ENCODE results near the gene HIC1.
A peak's percentile ranks its signal among the peaks of the same experiment; 100 is the strongest.

Gene HIC1

DNA sequence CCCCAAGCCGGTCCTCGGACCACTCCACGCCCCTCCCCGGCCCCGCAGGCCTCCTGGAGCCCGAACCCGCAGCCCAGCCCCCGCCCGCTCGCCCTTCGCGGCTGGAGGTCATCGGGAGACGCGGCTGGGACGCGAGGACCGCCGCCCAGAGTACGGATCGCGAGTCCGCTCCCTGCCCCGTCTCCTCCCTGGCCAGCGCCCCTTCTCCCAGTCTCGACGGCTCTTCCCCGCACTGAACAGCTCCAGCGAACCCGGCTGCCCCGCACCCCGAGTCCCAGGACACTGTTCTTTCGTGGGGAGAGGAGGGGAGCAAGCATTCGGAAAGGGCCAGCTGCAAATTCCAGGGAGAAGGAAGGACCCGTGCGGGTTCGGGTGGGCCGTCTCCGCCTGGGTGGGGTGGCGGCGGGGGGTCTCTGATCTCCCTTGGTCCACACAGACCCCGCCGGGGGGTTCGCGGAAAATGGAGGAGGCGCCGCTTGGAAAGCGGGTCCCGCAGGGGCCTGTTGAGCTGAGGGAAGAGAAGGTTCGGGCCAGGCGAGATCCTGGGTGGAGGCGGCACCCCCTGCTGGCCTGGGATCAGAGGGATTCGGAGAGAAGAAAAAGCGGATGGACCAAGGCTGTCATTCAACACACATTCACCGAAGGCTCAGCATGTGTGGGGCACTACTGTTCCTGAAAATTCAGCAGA lies 29.1 kb upstream of the HIC1 start:
- peak; percentile 52 for DNase-seq

DNA sequence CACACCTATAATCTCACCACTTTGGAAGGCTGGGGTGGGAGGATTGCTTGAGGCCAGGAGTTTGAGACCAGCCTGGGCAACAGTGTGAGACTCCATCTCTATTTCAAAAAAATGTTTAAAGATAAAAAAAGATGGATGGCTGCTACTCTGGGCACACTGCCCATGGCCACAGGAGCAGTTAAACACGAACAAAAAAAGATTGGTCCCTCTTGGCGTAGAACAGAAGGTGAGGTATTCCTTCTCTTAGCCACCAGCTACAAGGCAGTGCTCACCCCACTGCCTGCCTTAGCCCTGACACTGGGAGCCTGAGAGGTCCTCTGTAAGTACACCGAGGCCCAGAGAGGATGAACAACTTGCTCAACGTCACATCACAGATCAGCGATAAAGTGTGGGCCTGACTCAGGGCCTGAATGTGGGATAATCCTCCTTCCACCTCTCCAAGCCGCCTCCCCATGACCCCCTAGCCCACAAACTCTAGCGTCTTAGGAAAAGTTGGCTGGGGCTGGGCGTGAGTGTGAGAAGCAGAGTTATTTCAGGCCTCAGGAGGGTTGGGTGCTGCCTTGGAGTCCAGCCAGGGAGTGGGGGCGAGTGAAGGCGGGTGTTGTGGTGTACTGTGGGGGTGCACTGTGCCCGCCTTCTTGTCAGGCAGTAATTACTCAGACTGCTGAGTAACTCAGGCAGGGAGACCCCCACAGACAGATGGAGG lies 27.2 kb upstream of the HIC1 start:
- no peak for DNase-seq

DNA sequence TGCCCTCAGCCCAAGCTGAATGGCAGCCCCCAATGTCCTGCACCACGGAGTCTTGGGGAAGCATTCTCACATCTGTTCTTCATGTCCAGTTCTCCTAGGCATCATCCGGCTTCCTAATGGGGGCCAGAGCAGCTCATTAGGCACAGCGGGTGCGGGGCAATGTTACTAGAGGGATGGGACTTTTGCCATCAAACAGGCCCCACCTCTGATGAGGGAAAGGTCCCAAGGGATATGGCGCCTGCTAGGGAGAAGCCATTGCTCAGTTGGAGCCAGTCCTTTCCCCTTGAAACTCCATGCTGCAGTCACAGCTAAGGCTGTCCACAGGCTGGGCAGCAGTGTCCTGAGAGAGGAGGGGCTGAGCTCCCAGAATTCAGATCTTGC lies 26.7 kb upstream of the HIC1 start:
- no peak for DNase-seq

DNA sequence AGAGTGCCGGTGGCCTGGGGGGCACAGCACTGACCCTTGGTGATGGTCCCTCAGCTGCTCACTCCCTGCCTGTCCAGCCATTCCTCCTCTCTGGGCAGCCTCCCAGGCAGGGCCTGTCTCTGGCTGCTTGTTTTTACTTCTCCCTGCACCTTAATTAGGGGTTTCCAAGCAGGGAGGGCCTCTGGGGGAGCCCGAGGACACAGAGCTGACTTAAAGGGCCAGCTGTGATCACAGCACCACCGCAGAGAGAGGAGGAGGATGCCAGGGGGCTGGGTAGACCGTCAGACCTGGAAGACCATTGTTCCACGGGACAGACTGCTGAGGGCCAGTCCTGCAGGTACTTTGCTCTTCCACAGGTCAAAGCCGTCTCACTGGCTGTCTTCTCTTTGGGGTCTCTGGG lies 26.2 kb upstream of the HIC1 start:
- DNase-seq = no peak

DNA sequence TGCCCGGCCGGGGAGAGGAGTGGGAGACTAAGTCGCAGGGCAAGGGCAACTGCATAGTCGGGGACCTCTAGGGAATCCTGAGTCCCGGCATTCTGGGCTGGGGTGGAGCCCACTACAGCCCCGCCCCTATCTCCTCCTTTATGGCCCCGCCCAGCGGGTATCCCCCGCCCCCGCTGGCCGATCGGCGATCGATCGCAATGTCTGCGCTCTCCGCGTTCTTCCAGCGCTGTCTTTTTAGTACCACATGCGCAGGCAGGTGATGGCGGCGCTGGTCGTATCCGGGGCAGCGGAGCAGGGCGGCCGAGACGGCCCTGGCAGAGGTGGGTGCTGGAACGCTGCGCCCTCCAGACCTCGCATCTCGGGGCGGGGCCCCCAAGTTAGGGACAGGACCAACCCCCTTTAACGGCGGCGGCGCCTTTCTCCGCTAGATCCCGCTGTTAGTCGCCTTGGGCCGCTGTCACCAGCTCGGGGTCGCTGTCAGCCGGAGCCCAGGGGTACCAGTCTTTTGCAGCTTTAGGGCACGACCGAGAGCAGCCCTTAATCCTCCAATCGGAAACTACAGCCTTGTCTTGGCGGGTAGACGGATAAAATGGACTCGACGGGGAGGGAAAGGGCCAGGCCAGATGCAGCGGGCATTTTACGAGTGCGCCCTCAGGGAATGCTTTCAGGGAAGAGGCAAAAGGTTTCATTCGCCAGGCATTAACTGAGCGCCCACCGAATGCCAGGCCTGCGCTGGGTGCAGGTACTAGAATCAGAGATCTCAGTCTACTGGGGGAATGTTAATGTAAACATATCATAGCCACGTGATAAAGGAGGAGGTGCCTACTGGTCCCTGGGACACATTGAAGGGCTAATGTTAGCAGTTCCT lies 24.8 kb upstream of the HIC1 start, which contains the start of gene DPH1:
DPH1 (plus strand) TSS at position 243 of the 868 bp plus-strand sequence; CDS start at position 260, 17 bp downstream.
- DNase-seq = peak; percentile 93

DNA sequence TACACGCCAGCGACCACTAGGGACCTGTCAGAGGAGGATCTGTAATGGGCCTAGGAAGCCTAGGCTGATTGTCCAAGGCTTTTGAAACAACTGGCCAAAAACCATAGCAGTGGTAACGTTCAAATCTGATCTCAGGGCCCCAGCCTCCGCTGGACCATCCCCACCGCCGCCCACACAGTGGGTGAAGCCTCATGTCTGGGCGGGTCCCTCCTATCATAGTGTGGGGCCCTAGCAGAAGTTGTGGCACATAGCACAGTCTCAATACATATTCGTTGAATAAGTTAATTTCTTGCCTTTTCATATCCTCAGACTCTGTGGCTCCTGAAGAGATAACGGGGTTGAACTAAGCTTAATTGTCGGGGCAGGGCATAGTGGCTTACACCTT lies 24.1 kb upstream of the HIC1 start:
- peak; percentile 72 for DNase-seq

DNA sequence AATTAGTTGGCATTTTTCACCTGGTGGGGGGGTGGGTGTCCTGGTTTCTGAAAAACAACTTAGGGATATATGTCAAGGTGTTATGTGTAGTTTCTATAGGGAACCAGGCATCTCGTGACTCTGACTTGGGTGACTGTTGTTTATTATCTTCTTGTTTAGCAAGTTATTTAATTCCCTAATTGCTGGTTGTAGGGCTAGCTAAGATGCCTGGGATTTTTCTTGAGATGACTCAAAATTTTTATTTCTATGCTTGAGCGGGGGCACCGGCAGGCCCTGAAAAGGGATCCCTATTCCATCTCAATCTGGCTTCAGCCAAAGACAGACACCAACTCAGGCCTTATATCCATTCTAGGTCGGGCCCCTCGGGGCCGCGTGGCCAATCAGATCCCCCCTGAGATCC lies 21.8 kb upstream of the HIC1 start:
- no peak for DNase-seq

DNA sequence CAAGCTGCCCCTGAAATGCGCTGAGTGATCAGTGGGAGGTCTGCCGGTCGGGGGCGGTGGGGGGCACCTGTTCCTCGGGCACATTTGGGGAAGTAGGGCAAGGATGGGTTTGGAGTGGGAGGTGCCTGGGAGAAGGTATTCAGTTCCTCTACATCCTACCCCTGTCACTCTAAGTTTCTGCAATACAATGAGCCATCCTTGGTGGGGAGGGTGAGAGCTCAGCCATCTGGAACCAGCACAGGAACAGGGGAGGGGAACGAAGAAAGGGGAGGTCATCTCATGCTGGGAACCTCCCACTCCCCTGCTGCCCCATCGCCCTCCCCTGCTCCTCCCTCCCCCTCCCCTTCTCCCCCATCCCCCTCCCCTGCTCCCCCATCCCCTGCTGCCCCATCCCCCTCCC lies 20.7 kb upstream of the HIC1 start:
- DNase-seq = no peak

DNA sequence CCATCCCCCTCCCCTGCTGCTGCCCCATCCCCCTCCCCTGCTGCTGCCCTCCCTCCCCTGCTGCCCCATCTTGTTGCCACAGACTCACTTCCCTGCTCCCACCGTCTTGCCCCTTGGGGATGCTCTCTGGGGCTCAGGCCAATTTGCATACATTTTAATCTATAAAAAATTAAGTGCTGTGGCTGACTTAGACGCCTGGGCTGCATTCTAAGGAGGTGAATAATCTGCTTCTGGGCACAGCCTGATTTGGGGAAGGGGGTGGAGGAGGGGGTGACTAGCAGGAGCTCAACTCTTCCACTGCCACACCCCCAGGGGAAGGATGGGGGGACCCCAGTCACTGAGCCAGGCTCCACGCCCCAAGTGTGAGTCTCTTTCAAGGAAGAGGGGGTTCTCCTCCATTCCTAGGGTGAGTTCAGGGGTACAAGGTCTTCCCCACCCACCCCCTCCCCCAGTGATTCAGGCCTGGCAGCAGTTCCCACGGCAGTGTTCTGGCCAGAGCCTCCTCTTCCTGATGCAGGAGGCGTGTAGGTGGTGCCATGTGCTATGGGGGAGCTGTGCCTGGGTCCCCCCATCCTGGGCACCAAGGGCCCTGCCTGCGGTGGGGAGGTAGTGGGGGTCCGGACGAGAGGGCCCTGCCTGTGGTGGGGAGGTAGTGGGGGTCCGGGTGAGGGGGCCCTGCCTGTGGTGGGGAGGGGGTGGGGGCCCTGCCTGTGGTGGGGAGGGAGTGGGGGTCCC lies 19.9 kb upstream of the HIC1 start:
- no peak for DNase-seq

DNA sequence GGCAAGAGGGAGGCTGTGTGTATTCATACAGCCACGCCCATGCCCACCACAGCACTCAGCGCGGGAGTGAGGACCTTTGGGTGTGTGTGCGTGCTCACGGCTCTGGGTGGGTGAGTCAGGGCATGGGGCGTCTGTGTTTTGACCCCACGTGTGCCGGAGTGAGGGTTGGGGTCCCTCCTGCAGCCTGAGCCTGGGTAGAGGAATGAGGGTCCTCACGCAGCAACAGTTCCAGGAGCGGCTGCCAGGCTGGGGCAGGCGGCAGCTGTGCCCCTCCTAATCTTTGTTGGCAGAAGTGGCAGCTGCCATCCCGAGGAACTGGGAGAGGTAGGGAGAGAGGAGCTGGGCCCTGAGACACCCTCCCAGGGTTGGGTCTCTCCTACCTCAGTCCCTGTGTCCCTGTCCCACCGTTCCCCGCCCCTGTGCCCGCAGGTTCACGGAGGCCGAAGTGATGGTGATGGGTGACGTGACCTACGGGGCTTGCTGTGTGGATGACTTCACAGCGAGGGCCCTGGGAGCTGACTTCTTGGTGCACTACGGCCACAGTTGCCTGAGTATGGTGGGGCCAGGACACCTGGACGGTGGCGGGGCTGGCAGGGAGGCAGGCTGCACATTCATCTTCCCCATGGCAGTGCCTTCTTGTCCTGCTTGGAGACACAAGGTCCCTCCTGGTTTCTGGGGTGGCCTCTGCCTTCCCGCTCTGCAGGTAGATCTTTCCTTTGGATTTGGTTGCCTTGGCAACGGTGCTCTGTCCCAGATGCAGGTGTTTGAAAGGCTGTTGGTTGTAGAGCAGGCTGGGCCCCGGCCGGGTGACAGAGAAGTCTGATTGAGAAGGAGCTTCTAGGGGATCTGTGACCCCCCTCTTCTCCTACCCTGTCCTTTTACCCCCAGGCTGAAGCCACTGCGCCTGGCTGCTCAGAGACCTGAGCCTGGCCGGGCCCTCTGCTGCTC lies 19.1 kb upstream of the HIC1 start:
- no peak for DNase-seq

DNA sequence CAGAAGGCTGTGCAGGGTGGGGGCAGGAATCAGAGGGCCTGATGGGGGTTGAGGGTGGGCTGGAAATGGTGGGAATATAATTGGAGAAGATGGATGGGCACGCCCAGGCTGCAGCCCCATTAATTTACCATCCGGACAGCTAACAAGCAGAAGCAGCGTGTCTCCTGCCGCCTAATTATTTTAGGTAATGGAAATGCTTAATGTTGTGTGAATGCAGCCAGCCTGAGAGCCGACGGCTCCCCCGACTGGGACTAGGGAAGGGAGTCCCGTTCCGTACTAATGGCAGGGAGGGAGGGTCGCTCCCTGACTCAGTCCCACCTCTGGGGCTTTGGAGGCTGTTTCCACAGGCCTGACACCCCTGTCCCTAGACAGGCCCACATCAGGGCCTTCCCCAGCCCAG lies 17.7 kb upstream of the HIC1 start:
- no peak for DNase-seq

DNA sequence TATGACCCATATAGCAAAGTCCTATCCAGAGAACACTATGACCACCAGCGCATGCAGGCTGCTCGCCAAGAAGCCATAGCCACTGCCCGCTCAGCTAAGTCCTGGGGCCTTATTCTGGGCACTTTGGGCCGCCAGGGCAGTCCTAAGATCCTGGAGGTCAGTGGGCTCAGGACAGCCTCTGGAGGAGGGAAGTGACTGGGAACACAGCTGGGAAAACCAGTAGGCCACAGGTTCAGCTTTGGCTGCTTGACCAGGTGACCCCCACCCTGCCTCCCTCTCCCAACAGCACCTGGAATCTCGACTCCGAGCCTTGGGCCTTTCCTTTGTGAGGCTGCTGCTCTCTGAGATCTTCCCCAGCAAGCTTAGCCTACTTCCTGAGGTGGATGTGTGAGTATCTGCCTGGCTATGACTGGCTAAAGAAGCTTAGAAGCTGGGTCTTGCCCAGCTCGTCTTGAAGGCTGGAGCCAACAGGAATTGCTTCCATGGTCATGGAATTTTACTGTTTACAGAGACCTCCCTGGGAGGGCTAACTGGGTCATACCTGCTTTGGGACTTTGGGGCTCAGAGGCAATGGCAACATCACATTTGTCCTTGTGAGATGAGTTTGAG lies 14.6 kb upstream of the HIC1 start:
- DNase-seq = no peak

DNA sequence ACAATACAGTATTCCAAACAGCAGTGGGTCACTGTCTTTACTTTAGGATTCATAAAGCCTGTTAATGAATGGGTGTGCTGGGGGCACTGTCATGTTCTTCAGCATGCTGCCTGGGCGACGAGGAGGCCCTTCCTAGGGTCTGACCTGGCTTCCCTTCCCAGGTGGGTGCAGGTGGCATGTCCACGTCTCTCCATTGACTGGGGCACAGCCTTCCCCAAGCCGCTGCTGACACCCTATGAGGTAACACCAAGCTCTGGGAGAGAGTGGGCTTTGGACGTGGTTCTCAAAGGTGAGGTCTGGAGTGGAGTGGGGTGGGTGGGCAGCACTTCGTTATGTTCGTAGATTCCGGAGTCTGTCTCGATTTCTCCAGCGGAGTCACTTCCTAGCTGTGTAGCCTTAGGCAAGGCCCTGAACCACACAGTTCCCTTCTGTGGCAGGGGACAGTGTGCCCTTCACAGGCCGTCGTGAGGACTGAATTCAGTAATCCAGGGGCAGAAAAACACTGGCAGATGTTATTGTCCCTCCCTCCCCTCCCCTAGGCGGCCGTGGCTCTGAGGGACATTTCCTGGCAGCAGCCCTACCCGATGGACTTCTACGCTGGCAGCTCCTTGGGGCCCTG lies 13.9 kb upstream of the HIC1 start:
- DNase-seq = no peak

DNA sequence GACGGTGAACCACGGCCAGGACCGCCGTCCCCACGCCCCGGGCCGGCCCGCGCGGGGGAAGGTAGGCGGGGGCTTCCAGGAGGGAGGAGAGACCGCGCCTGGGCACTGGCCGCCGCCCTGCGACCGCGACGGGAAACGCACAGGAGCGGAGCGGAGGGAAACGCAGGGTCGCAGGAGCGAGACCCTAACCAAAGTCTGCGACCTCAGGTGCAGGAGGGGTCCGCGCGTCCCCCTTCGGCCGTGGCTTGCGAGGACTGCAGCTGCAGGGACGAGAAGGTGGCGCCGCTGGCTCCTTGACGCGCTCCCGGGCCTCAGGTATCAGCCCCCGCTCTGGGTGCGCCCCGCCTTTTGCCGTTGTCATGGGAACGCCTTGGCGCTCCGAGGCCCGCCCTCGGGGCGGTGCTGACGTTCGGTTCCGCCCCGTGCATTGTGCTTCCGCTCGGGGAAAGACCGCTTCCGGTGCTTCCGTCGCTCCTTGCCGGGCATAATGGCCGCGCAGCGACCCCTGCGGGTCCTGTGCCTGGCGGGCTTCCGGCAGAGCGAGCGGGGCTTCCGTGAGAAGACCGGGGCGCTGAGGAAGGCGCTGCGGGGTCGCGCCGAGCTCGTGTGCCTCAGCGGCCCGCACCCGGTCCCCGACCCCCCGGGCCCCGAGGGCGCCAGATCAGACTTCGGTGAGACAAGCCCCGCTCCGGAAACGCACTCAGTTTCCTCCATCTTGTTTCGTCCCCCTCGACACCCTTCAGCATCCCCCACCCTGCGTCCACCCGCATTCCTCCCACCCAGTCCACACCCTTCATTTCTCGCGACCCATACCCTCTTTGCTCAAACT lies 13.1 kb upstream of the HIC1 start, which contains the start of gene OVCA2:
OVCA2 (plus strand) TSS at position 462 of the 829 bp plus-strand sequence; CDS start at position 488, 26 bp downstream.
- DNase-seq = peak; percentile 98

DNA sequence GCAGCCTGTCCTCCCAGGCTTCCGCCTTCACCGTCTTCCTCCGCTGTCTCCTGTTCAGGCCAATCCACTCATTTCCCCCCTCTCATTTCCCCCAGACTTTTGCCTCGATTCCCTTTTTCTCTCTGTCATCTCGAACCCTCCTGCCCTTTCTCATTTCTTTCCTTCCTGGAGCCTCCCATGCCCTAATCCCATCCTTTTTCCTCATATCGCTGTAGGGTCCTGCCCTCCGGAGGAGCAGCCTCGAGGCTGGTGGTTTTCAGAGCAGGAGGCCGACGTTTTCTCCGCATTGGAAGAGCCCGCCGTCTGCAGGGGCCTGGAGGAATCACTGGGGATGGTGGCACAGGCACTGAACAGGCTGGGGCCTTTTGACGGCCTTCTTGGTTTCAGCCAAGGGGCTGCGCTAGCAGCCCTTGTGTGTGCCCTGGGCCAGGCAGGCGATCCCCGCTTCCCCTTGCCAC lies 12.5 kb upstream of the HIC1 start:
- no peak for DNase-seq

DNA sequence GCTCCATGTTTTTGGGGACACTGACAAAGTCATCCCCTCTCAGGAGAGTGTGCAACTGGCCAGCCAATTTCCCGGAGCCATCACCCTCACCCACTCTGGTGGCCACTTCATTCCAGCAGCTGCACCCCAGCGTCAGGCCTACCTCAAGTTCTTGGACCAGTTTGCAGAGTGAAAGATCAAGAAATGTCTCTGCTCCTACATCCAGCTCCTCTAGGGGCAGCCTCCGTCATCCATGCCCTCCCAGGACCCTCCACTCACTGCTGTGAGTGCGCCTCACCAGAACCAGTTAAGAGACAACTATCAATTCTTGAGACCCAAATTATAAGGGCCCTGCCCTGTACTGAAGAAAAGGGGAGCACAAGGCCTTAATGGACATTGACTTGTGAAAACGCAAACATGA lies 12.0 kb upstream of the HIC1 start:
- no peak for DNase-seq

DNA sequence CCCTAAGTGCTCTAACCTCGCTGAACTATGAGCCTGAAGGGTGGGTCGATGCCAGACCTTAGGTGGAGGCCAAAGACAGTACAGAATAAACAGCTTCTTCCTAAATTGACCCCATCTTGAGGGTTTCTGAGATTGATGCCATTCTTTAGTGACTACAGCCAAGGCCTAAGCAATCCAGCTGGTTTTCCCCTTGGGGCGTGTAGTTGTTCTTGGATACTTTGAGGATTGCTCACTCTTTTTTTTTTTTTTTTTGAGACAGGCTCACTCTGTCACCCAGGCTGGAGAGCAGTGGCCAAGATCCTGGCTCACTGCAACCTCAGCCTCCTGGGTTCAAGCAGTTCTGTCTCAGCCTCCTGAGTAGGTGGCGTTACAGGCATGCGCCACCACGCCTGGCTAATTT lies 11.1 kb upstream of the HIC1 start:
- DNase-seq = no peak

DNA sequence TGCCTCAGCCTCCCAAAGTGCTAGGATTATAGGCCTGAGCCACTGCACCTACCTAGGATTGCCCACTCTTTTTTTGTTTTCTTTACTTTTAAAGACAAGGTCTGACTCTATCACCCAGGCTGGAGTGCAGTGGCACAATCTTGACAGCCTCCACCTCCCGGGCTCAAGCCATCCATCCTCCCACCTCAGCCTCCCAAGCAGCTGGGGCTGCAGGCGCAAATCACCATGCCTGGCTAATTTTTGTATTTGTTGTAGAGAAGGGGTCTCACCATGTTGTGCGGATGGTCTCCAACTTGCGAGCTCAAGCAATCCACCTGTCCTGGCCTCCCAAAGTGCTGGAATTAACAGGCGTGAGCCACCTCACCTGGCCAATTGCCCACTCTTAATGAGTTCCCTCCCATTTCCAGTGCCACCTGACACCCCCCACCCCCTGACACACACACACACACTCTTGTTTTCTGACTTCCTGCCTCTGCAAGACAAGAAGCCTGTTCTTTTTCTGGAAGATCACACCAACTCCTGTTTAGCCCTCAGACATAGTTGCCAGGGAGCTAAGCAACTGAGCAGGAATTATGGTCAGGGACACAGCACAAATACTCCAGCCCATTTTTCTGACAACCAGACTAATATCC lies 10.5 kb upstream of the HIC1 start:
- no peak for DNase-seq

DNA sequence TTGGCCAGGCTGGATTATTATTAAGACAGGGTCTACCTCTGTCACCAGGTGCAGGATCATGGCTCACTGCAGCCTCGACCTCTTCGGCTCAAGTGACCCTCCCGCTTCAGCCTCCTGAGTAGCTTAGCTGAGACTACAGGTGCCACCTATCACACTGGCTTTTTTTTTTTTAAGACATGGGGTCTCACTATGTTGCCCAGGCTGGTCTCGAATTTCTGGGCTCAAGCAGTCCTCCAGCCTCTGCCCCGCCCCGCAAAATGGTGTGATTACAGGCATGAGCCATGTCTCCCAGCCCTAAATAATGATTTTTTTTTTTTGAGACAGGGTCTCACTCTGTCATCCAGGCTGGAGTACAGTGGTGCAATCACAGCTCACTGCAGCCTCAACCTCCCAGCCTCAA lies 7.3 kb upstream of the HIC1 start:
- no peak for DNase-seq
